GM08714 (cell line): ENCODE measurements around the gene MRPS7.
A peak's percentile ranks its signal among the peaks of the same experiment; 100 is the strongest.

Experiments used
- H3K4me3 ChIP-seq: fragments of 200-500 bp; sonication (Bioruptor generic); 2 replicates; pipeline ENCODE4 v1.5.1; 2014; ENCODE audit warnings: mild to moderate bottlenecking, low read length, inconsistent platforms
- ZNF274 ChIP-seq: IDR thresholded peaks from 2 replicates; pipeline ENCODE4 v1.6.1; 2012; ENCODE audit warnings: mild to moderate bottlenecking, low read depth, low read length

The MRPS7 gene

GRCh38 chr17:75260641-75261335 is 891 bp upstream of the MRPS7 start:
- TF ChIP-seq ZNF274, result no peak
- H3K4me3 ChIP-seq, result peak overlapping the region; percentile 71

DNA sequence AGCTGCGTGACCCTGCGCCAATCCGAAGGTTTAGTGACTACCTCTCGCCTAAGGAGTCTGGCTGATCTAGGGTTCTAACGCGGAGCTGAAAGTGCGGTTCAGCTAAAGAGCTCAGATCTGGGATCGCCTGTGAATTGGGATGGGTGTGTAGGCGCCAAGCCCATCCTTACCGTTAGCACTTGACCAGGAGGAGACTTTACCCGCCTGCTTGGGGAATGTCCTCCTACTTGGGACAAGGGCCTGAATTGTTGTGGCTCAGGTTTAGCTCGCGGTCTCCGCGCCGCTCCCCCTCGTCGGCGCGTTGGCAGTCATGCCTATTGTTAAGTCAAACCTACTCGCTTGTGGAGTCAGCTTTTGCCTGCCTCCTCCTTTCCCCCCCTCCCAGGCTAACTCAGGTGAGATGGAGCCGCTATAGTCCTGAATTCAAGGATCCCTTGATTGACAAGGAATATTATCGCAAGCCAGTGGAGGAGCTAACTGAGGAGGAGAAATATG is 480 bp downstream of the MRPS7 start:
- TF ChIP-seq ZNF274, result no peak
- H3K4me3 ChIP-seq, result peak overlapping the region; percentile 71

- H3K4me3 ChIP-seq, result no peak overlapping the region
These were observed 1.4 kb downstream of the MRPS7 start for GRCh38 chr17:75263055-75263454.

DNA sequence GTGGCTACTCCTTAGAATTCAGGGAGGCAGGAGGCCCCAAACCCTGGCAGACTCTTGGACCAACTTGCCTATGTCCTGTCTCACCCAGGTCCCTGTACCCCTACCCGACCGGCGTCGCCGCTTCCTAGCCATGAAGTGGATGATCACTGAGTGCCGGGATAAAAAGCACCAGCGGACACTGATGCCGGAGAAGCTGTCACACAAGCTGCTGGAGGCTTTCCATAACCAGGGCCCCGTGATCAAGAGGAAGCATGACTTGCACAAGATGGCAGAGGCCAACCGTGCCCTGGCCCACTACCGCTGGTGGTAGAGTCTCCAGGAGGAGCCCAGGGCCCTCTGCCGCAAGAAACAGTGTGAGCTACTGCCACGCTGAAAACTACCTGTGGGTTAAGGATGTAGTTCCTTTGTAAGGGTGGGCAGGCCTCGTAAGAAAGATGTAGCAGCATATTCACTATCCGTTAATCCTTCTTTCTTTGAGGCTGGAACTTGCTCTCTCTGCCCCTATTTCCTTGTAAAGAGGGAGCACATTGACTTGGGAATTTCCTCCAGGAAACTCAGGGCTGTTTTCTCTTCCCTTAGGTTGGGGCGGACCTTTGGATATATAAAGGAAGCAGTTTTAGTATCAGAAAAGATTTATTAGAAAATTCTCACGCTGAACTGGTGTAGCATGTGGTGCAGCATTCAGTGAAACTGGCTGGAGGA is 4.1 kb downstream of the MRPS7 start:
- TF ChIP-seq ZNF274, result no peak

More at GRCh38 chr17:75263055-75263454, 1.4 kb downstream of the MRPS7 start:
- no peak for TF ChIP-seq ZNF274

DNA sequence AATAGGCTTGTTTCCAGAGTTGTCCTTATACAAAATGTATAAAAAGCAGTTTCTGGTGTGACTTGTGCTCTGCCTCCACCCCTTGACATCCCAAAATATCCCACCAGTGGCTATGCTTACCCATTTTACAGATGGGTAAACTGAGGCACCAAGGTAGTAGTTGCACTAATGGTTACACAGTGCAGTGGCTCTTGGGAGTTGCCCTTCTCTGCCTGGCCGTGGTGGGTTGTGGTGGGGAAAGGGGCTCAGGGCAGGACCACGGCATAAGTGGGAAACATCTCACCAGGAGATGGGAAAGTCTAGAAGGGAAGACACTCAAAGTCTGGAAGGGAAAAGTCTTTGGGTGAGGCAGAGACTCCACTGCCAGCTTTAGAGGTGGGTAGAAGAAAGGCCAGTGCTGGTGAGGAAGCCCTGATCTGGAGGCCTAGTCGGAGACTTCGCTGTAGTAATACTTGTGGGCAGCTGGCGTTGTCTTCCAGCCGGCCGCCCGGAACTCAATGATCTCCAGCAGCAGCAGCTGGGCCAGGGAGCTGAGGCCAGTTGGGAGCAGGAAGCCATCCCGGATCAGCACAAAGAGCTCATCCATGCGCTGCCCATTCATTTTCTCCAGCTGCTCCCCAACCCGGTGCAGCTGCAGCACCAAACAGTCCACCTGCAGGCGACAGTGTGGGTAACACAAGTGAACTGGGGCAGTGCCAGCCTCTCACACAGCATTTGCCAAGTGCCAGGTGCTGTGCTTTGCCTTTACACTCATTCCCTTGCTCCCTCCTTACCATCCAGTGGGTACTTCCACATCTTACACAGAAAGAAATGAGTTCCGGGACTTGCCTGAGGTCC is 4.9 kb downstream of the MRPS7 start:
- TF ChIP-seq ZNF274, result no peak
- H3K4me3 ChIP-seq, result no peak overlapping the region

More for the DNA sequence above, 4.1 kb downstream of the MRPS7 start:
- no peak overlapping the region for H3K4me3 ChIP-seq

GRCh38 chr17:75267153-75267410 is 5.4 kb downstream of the MRPS7 start:
- TF ChIP-seq ZNF274, result no peak
- no peak overlapping the region for H3K4me3 ChIP-seq

DNA sequence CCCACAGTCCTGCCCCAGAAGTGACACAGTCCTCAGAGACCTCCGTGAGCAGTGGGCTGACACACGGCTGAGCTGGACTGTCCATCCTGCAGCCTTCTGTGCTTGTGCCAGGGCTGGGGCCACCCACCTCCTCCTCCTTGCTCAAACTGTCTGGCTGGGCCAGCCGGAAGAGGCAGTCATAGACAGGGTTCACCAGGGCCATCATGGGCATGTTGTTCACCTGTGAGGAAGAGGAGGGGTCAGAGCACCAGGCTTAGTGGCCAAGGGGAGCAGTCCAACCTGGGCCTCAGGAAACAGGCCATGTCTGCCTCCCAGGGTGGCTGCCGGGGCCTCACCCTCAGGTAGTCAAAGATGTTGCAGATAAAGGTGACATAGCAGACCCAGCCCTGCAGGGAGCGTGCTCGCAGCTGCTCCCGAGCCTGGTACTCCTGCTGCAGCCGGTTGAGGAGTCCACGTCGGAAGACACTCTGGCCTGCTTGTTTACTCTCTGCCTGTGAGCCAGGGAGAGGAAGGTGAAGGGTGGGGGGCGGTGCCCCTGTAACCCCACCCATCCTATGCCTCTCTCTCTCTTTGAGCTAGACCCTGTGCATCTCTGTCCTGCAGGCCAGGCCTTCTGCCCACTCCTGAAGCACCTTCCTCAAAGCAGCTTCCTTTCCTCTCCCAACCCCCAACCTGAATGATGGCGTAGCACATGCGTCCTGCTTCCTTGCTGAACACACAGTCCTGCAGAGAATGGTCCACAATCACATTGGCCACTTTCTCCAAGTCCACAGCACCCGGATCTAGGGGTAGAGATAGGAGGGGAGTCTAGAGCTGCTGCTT is 5.9 kb downstream of the MRPS7 start:
- no peak for TF ChIP-seq ZNF274
- no peak overlapping the region for H3K4me3 ChIP-seq

GRCh38 chr17:75269844-75270217 is 8.2 kb downstream of the MRPS7 start:
- no peak for TF ChIP-seq ZNF274

GRCh38 chr17:75270218-75270965 is 8.7 kb downstream of the MRPS7 start:
- no peak for TF ChIP-seq ZNF274
- peak overlapping the region; percentile 68 for H3K4me3 ChIP-seq

More at GRCh38 chr17:75269844-75270217, 8.2 kb downstream of the MRPS7 start:
- H3K4me3 ChIP-seq, result peak overlapping the region; percentile 68; the same call in 1 of the 2 replicates

GRCh38 chr17:75270966-75271232 is 9.2 kb downstream of the MRPS7 start, which contains the start of gene MIF4GD:
Gene MIF4GD (minus strand): TSS chr17:75271231. CDS start chr17:75270195, 1,036 bp downstream.
- peak within 1 kb of the TSS; percentile 70 for H3K4me3 ChIP-seq
- TF ChIP-seq ZNF274, result no peak

GRCh38 chr17:75271233-75271954 is 9.7 kb downstream of the MRPS7 start:
- H3K4me3 ChIP-seq, result peak overlapping the region; percentile 70
- TF ChIP-seq ZNF274, result no peak

DNA sequence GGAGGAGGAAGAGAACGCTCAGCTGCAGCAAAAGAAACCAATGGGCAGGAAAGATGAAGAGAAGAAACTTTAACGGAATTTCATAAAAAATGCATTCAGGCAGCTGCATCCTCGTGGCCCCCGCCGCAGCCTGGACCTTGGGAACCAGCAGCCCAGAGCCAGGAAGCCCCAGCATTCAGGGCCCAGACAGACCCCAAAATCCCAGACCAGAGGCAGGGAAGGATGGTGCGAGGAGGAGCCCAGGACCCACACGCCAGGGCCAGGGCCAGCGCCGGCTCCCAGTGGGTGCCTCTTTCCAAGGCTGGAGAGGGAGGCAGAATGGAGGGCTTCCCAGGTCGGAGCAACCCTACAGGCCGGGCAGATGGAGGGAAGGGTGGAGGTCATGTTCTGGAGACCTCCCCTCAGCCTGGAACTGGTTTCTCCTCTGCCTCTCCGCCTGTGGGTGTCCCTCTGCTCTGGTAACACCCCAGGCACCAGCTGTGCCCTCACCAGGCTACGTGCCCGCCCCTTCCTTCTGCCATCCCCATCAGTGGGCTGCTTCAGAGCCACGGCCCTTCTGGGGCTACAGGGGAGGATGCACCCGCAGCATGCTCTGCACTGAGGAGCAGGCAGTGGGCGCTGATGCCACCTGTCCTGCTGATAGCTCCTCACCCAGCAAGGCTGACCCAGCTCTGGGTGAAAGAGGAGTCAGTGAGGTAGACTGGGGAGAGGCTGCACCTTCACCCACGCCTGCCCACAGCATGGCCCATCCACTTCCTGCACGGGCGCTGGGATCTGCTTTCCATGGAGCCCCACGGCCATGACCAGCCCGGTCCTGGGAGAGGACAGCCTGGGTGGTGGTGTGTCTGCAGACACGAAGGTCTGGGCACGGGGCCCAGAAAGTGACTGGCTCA is 10.5 kb downstream of the MRPS7 start:
- no peak for TF ChIP-seq ZNF274

More for the DNA sequence above, 10.5 kb downstream of the MRPS7 start:
- peak overlapping the region; percentile 70 for H3K4me3 ChIP-seq
